GM19035 (cell line): ENCODE results near the gene ANGPT4.
"Not testable (repeated sequence)": the region's sequence is repeated elsewhere in the genome, so short reads cannot be mapped to it uniquely, and the experiment has no call there.

Experiments used
- ATAC-seq: cut with Tn5 transposase; IDR thresholded peaks from one replicate; pipeline ENCODE4 v1.9.1; 2021; ENCODE audit not compliant: unreplicated experiment

ANGPT4 gene

GRCh38 chr20:906703-907270 lies 9.3 kb downstream of the ANGPT4 start:
- no peak for ATAC-seq

GRCh38 chr20:906001-906520 lies 10.1 kb downstream of the ANGPT4 start:
- ATAC-seq: no peak

- ATAC-seq: no peak
These were observed 10.7 kb downstream of the ANGPT4 start for GRCh38 chr20:905396-905961.

GRCh38 chr20:904039-904545 lies 12.0 kb downstream of the ANGPT4 start:
- no peak for ATAC-seq

- ATAC-seq: not testable (repeated sequence)
These were observed 18.7 kb downstream of the ANGPT4 start for GRCh38 chr20:897436-897835.

GRCh38 chr20:896501-897025 lies 19.6 kb downstream of the ANGPT4 start:
- ATAC-seq: no peak

GRCh38 chr20:892371-892770 lies 23.8 kb downstream of the ANGPT4 start:
- not testable (repeated sequence) for ATAC-seq

- no peak for ATAC-seq
These were observed 24.4 kb downstream of the ANGPT4 start for GRCh38 chr20:891706-892080.

- ATAC-seq: no peak
These were observed 25.0 kb downstream of the ANGPT4 start for GRCh38 chr20:891058-891705.

- ATAC-seq: no peak
These were observed 25.5 kb downstream of the ANGPT4 start for GRCh38 chr20:890666-891057.

- no peak for ATAC-seq
These were observed 26.1 kb downstream of the ANGPT4 start for GRCh38 chr20:889932-890463.

GRCh38 chr20:889106-889505 lies 27.0 kb downstream of the ANGPT4 start:
- ATAC-seq: no peak

- no peak for ATAC-seq
These were observed 28.1 kb downstream of the ANGPT4 start for GRCh38 chr20:888057-888456.

- ATAC-seq: no peak
These were observed 29.0 kb downstream of the ANGPT4 start for GRCh38 chr20:887137-887536.

- ATAC-seq: no peak
These were observed 30.9 kb downstream of the ANGPT4 start for GRCh38 chr20:884983-885952.

GRCh38 chr20:881783-882144 lies 34.4 kb downstream of the ANGPT4 start:
- no peak for ATAC-seq

- ATAC-seq: no peak
These were observed 34.9 kb downstream of the ANGPT4 start for GRCh38 chr20:881051-881782.

GRCh38 chr20:879626-880025 lies 36.5 kb downstream of the ANGPT4 start:
- ATAC-seq: no peak

- no peak for ATAC-seq
These were observed 37.4 kb downstream of the ANGPT4 start for GRCh38 chr20:878511-879307.
